ENCODE data around the gene HEATR3. TPM values are rescaled to one million over a fixed set of nuclear protein-coding genes. Genes with fewer than 3 reads are reported as not detected.

The HEATR3 gene
- total and polyA plus RNA-seq, 2 of the 8 experiments (the other 6 are each of a cell fraction or from before 2014, with no cell fraction given) = 13.0 to 29.2 TPM

DNA sequence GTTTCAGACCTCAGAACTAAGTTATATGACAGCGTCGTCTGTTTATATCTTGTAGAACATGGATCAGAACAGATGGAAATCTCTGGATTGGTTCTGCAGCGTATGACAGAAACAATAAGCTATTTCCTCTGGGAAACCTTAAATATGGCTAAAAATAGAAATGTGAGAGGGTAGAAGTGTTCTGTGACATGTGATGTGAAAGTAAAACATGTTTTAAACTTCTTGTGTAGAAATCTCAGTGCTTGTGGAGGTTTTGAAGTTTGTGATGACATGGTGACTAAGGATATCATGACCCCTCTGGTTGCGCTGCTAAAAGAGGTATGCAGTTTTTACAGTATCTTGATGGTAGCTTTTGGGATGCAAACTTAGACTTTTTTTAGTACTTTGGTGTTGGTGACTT is 2.8 kb downstream of the HEATR3 start (continued):
- no peak for TF ChIP-seq JUN (IDR thresholded peaks at IDR 0.05; ENCODE audit: low read depth, low read length)
- TF ChIP-seq, protein P1, sequence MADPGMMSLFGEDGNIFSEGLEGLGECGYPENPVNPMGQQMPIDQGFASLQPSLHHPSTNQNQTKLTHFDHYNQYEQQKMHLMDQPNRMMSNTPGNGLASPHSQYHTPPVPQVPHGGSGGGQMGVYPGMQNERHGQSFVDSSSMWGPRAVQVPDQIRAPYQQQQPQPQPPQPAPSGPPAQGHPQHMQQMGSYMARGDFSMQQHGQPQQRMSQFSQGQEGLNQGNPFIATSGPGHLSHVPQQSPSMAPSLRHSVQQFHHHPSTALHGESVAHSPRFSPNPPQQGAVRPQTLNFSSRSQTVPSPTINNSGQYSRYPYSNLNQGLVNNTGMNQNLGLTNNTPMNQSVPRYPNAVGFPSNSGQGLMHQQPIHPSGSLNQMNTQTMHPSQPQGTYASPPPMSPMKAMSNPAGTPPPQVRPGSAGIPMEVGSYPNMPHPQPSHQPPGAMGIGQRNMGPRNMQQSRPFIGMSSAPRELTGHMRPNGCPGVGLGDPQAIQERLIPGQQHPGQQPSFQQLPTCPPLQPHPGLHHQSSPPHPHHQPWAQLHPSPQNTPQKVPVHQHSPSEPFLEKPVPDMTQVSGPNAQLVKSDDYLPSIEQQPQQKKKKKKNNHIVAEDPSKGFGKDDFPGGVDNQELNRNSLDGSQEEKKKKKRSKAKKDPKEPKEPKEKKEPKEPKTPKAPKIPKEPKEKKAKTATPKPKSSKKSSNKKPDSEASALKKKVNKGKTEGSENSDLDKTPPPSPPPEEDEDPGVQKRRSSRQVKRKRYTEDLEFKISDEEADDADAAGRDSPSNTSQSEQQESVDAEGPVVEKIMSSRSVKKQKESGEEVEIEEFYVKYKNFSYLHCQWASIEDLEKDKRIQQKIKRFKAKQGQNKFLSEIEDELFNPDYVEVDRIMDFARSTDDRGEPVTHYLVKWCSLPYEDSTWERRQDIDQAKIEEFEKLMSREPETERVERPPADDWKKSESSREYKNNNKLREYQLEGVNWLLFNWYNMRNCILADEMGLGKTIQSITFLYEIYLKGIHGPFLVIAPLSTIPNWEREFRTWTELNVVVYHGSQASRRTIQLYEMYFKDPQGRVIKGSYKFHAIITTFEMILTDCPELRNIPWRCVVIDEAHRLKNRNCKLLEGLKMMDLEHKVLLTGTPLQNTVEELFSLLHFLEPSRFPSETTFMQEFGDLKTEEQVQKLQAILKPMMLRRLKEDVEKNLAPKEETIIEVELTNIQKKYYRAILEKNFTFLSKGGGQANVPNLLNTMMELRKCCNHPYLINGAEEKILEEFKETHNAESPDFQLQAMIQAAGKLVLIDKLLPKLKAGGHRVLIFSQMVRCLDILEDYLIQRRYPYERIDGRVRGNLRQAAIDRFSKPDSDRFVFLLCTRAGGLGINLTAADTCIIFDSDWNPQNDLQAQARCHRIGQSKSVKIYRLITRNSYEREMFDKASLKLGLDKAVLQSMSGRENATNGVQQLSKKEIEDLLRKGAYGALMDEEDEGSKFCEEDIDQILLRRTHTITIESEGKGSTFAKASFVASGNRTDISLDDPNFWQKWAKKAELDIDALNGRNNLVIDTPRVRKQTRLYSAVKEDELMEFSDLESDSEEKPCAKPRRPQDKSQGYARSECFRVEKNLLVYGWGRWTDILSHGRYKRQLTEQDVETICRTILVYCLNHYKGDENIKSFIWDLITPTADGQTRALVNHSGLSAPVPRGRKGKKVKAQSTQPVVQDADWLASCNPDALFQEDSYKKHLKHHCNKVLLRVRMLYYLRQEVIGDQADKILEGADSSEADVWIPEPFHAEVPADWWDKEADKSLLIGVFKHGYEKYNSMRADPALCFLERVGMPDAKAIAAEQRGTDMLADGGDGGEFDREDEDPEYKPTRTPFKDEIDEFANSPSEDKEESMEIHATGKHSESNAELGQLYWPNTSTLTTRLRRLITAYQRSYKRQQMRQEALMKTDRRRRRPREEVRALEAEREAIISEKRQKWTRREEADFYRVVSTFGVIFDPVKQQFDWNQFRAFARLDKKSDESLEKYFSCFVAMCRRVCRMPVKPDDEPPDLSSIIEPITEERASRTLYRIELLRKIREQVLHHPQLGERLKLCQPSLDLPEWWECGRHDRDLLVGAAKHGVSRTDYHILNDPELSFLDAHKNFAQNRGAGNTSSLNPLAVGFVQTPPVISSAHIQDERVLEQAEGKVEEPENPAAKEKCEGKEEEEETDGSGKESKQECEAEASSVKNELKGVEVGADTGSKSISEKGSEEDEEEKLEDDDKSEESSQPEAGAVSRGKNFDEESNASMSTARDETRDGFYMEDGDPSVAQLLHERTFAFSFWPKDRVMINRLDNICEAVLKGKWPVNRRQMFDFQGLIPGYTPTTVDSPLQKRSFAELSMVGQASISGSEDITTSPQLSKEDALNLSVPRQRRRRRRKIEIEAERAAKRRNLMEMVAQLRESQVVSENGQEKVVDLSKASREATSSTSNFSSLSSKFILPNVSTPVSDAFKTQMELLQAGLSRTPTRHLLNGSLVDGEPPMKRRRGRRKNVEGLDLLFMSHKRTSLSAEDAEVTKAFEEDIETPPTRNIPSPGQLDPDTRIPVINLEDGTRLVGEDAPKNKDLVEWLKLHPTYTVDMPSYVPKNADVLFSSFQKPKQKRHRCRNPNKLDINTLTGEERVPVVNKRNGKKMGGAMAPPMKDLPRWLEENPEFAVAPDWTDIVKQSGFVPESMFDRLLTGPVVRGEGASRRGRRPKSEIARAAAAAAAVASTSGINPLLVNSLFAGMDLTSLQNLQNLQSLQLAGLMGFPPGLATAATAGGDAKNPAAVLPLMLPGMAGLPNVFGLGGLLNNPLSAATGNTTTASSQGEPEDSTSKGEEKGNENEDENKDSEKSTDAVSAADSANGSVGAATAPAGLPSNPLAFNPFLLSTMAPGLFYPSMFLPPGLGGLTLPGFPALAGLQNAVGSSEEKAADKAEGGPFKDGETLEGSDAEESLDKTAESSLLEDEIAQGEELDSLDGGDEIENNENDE (IDR thresholded peaks at IDR 0.05; ENCODE audit: insufficient replicate concordance, low read length) = no peak
- no peak for TF ChIP-seq SRF (IDR thresholded peaks at IDR 0.05; ENCODE audit: low read depth, low read length)
- TF ChIP-seq, protein P2, sequence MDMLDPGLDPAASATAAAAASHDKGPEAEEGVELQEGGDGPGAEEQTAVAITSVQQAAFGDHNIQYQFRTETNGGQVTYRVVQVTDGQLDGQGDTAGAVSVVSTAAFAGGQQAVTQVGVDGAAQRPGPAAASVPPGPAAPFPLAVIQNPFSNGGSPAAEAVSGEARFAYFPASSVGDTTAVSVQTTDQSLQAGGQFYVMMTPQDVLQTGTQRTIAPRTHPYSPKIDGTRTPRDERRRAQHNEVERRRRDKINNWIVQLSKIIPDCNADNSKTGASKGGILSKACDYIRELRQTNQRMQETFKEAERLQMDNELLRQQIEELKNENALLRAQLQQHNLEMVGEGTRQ (IDR thresholded peaks at IDR 0.05; ENCODE audit: low read length) = no peak
- no peak for TF ChIP-seq POLR2AphosphoS5 (IDR thresholded peaks at IDR 0.05; ENCODE audit: low read depth, low read length)
- TF ChIP-seq SAP30 (IDR thresholded peaks at IDR 0.05; ENCODE audit: insufficient read depth, insufficient replicate concordance, low read length) = no peak
